ENCODE data around the gene USP47. TPM values are rescaled to one million over a fixed set of nuclear protein-coding genes. Genes with fewer than 3 reads are reported as not detected.

Gene USP47
- total and polyA plus RNA-seq, 8 donors, result 40.9 to 127 (median 108) TPM

DNA sequence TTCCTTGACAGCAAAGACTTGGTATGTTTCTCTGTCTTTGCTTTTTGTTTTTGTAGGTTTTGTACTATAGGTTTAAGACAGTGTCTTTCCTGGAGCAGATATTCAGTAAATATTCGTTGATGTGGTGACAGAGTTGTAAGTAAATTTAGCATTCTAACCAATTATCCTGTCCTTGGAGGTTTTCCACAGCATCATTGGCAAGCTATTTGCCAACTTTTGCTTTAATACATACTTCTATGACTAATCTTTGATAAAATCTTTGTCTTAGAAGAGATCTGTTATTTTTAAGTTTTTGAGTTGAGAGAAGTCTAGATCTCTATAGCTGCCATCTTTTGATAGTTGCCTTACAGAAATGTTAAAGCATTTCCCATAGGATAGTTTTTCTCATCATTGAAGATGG, 3.8 kb downstream of the USP47 start:
- Histone ChIP-seq H3K27ac (peak overlapping the region in 1 of 2 donors; percentile 35), H3K36me3 (no peaks in the 10 kb centered on the region), H3K27me3 (no peaks in the 10 kb centered on the region), H3K9me3 (no peaks in the 10 kb centered on the region), H3K4me3 (no peak overlapping the region), H3K4me1 (peaks cover 35 to 80% of the 10 kb centered on the region in 2 donors)
- no peak for DNase-seq
- TF ChIP-seq, protein P1, sequence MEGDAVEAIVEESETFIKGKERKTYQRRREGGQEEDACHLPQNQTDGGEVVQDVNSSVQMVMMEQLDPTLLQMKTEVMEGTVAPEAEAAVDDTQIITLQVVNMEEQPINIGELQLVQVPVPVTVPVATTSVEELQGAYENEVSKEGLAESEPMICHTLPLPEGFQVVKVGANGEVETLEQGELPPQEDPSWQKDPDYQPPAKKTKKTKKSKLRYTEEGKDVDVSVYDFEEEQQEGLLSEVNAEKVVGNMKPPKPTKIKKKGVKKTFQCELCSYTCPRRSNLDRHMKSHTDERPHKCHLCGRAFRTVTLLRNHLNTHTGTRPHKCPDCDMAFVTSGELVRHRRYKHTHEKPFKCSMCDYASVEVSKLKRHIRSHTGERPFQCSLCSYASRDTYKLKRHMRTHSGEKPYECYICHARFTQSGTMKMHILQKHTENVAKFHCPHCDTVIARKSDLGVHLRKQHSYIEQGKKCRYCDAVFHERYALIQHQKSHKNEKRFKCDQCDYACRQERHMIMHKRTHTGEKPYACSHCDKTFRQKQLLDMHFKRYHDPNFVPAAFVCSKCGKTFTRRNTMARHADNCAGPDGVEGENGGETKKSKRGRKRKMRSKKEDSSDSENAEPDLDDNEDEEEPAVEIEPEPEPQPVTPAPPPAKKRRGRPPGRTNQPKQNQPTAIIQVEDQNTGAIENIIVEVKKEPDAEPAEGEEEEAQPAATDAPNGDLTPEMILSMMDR (IDR thresholded peaks at IDR 0.05), result no peak
- intact Hi-C loops (cut with DNase I), result no loop called here
- no peak for ATAC-seq

DNA sequence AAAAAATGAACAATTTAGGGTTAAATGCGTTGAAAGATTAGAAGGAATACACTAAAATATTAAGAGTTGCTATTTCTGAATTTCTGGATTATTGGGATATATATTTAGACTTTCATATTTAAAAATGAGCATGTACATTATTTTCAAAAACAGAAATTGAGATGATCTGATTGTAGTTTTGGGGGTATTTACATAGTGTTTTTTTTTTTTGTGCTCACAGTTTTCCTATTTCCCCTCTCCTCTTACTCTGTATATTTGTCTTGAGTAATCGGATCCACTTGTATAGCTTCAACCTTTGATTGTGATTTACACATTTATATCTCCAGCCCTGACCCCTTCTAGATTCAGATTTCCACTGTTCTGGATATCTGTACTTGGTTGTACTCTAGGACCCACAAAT, 5.3 kb downstream of the USP47 start:
- intact Hi-C loops (cut with DNase I), result no loop called here
- Histone ChIP-seq H3K4me1 (peaks cover 39 to 90% of the 10 kb centered on the region in 2 donors), H3K9me3 (no peaks in the 10 kb centered on the region), H3K27ac (no peak overlapping the region), H3K27me3 (no peaks in the 10 kb centered on the region), H3K36me3 (no peaks in the 10 kb centered on the region), H3K4me3 (no peak overlapping the region)
- TF ChIP-seq, protein P1 (IDR thresholded peaks at IDR 0.05), result no peak
- ATAC-seq (no peak), DNase-seq (no peak)

DNA sequence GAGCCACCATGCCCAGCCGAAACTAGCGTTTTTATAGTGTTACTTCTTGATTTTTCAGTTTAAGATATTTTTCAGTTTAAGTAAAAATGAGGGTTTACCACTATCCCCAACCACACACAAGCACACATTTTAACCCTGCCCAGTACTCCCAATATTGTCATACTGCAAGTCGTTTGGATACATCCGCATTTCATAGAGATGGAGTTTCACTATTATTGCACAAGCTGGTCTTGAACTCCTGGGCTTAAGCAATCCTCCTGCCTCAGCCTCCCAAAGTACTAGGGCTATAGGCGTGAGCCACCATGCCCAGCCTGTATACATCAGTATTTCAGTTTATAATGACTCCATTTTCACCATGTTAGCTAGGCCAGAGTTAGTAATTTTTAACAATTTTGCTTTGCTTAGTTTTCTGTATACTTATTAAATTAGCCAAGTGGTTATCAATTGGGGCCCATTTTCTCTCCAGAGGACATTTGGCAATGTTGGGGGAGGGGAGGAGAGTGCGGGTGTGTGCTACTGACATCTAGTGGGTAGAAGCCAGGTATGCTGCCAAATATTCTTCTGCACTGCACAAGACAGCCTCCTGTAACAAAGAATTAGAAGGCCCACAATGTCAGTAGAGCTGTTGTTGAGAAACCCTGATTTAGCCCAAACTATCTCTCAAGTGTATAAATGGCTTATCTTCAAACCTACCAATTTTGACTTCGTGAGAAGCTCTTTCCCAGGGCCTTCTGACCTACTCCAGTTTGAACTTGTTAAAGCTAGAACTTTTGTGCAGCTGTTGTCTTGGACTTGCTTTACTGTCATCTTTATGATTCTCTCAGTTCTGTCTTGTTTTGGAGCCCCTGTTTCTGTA, 7.3 kb downstream of the USP47 start:
- Histone ChIP-seq H3K9me3 (no peaks in the 10 kb centered on the region), H3K36me3 (no peaks in the 10 kb centered on the region), H3K27me3 (no peaks in the 10 kb centered on the region), H3K27ac (no peak overlapping the region), H3K4me3 (no peak overlapping the region), H3K4me1 (peaks cover 32 to 86% of the 10 kb centered on the region in 2 donors)
- ATAC-seq (peak; percentile 91), DNase-seq (peak in 3 of 4 donors; percentile 28 to 66 (median 41))
- intact Hi-C loops (cut with DNase I), result no loop called here
- TF ChIP-seq, protein P1 (IDR thresholded peaks at IDR 0.05), result peak; percentile 34 to 50

- Histone ChIP-seq H3K27me3 (no peaks in the 10 kb centered on the region), H3K36me3 (no peaks in the 10 kb centered on the region), H3K4me1 (peaks cover 21 to 71% of the 10 kb centered on the region in 2 donors), H3K9me3 (no peaks in the 10 kb centered on the region), H3K4me3 (no peak overlapping the region), H3K27ac (no peak overlapping the region)
- TF ChIP-seq, protein P1 (IDR thresholded peaks at IDR 0.05), result no peak
- no peak for DNase-seq
- no peak for ATAC-seq
- intact Hi-C loops (cut with DNase I), result no loop called here
Observed at GRCh38 chr11:11850668-11851067, 8.9 kb downstream of the USP47 start.

- DNase-seq (no peak), ATAC-seq (peak; percentile 56)
- intact Hi-C loops (cut with DNase I), result no loop called here
- TF ChIP-seq, protein P1 (IDR thresholded peaks at IDR 0.05), result no peak
- Histone ChIP-seq H3K27me3 (no peaks in the 10 kb centered on the region), H3K9me3 (no peaks in the 10 kb centered on the region), H3K4me1 (peaks cover 5 to 60% of the 10 kb centered on the region in 2 donors), H3K27ac (peak overlapping the region in 1 of 2 donors; percentile 20), H3K36me3 (no peaks in the 10 kb centered on the region), H3K4me3 (no peak overlapping the region)
Observed at GRCh38 chr11:11856638-11857037, 14.9 kb downstream of the USP47 start.
